Measurements from ENCODE around the gene ASXL2. TPM values are rescaled to one million over a fixed set of nuclear protein-coding genes. Genes with fewer than 3 reads are reported as not detected.

Gene ASXL2
- total RNA-seq, 4 donors from 2014 or later: 13.3 to 26.7 (median 16.8) TPM

DNA sequence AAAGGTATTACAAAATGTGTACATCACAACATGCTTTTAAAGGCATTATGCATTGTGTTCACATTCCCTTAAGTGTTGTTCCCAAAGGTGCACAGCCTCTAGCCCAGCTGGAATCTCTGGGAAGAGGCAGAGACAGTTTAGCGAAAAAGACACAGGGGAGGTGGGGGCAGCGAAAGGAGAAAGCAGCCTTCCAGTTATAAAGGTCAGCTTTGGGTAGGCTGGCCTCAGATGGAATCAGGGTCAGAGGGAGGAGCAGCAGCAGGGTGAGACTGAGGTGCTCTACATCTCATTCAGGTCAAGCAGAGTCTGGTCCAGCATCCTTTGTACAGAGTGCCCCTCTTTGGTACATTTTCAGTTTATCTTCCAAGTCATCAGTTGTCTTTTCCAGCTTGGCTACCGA is 68.6 kb downstream of the ASXL2 start:
- H3K4me3 ChIP-seq: no peak overlapping the region
- no peak overlapping the region for H3K27ac ChIP-seq
- H3K27me3 ChIP-seq: no peaks in the 10 kb centered on the region
- H3K4me1 ChIP-seq: no peaks in the 10 kb centered on the region
- WGBS, 2 donors (ENCODE audit: low coverage in 1 of 2): 86 to 95% methylated on average over 1 to 3 of the region's 3 CpGs
- no peak for ATAC-seq
- TF ChIP-seq, protein P1, sequence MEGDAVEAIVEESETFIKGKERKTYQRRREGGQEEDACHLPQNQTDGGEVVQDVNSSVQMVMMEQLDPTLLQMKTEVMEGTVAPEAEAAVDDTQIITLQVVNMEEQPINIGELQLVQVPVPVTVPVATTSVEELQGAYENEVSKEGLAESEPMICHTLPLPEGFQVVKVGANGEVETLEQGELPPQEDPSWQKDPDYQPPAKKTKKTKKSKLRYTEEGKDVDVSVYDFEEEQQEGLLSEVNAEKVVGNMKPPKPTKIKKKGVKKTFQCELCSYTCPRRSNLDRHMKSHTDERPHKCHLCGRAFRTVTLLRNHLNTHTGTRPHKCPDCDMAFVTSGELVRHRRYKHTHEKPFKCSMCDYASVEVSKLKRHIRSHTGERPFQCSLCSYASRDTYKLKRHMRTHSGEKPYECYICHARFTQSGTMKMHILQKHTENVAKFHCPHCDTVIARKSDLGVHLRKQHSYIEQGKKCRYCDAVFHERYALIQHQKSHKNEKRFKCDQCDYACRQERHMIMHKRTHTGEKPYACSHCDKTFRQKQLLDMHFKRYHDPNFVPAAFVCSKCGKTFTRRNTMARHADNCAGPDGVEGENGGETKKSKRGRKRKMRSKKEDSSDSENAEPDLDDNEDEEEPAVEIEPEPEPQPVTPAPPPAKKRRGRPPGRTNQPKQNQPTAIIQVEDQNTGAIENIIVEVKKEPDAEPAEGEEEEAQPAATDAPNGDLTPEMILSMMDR (IDR thresholded peaks at IDR 0.05): no peak
- no peak for TF ChIP-seq POLR2AphosphoS5 (IDR thresholded peaks at IDR 0.05)
- TF ChIP-seq EP300 (IDR thresholded peaks at IDR 0.05): no peak
- no peaks in the 10 kb centered on the region for H3K9me3 ChIP-seq
- peaks cover 0 to 16% of the 10 kb centered on the region in 2 donors for H3K36me3 ChIP-seq

DNA sequence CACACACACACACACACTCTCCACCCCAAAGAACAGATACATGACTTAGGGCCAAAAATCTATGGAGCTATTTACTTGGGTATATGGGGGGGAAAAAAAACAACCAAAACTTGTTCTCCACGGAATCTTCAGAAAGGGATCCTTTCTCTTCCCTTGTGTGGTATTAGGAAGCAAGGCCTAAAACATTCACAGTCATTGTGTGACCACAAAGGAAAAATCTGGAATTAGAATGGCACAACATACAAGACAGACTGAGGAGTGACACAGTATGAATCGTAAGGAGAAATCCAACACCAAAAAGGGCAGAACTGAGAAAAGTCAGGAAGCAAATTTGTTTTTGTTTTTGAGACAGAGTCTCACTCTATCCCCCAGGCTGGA is 70.3 kb downstream of the ASXL2 start:
- H3K27me3 ChIP-seq: no peaks in the 10 kb centered on the region
- peaks cover 0 to 32% of the 10 kb centered on the region in 2 donors for H3K36me3 ChIP-seq
- no peak overlapping the region for H3K4me3 ChIP-seq
- WGBS, 2 donors (ENCODE audit: low coverage in 1 of 2): 79 to 88% methylated on average over 1 to 2 of the region's 2 CpGs
- ATAC-seq: no peak
- no peak overlapping the region for H3K27ac ChIP-seq
- H3K4me1 ChIP-seq: no peaks in the 10 kb centered on the region
- H3K9me3 ChIP-seq: no peaks in the 10 kb centered on the region
- no peak for TF ChIP-seq POLR2AphosphoS5 (IDR thresholded peaks at IDR 0.05)

DNA sequence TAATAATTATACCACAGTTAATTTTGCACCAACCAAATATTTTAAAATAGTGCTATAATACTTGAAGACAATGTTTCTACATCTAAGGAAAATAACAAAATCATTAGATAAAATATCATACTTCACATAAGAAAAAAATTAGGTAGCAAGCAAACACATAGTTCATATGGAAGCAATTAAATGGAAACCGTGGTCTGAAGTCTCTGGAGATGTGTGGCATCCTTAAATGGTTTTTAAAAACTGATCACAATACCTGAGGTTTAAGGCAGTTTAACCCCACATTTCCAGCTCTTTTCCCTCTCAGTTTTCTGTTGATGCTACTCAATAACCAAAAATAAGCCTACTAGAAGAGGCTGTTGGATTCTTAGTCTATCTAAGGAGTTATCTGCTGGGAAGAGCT is 71.3 kb downstream of the ASXL2 start:
- peaks cover 0 to 39% of the 10 kb centered on the region in 2 donors for H3K36me3 ChIP-seq
- H3K9me3 ChIP-seq: no peaks in the 10 kb centered on the region
- WGBS, 2 donors (ENCODE audit: low coverage in 1 of 2): 69 to 87% methylated on average over 1 of the region's 1 CpG
- H3K27me3 ChIP-seq: no peaks in the 10 kb centered on the region
- ATAC-seq: no peak
- H3K4me1 ChIP-seq: no peaks in the 10 kb centered on the region
- H3K4me3 ChIP-seq: no peak overlapping the region
- TF ChIP-seq, protein P1 (IDR thresholded peaks at IDR 0.05): no peak
- TF ChIP-seq POLR2AphosphoS5 (IDR thresholded peaks at IDR 0.05) (no peak), POLR2A (IDR thresholded peaks at IDR 0.05) (no peak), EP300 (IDR thresholded peaks at IDR 0.05) (no peak)
- no peak overlapping the region for H3K27ac ChIP-seq

DNA sequence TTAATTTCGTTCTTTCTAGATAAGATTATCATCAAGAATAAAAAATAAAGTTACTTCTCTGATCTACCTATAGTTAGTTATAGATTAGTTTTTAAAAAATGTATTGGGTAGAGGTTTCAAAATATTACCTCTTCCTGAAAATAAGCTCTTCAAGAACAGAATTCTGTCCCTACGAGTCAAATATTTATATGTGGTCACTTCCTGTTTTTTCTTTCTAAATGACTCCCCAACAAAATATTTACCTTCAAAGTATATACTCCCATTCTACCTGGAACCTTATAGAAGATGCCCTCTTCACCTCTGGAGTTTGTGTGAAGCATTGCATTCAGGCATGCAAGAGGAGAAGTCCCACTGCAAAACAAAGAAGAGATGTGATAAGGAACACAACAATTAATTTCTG is 72.3 kb downstream of the ASXL2 start:
- H3K9me3 ChIP-seq: no peaks in the 10 kb centered on the region
- H3K27ac ChIP-seq: no peak overlapping the region
- H3K36me3 ChIP-seq: peaks cover 0 to 42% of the 10 kb centered on the region in 2 donors
- ATAC-seq: no peak
- no peaks in the 10 kb centered on the region for H3K27me3 ChIP-seq
- WGBS, 2 donors (ENCODE audit: low coverage in 1 of 2): 76 to 89% methylated on average over 2 of the region's 2 CpGs
- H3K4me1 ChIP-seq: no peaks in the 10 kb centered on the region
- TF ChIP-seq, protein P1 (IDR thresholded peaks at IDR 0.05): no peak
- TF ChIP-seq POLR2AphosphoS5 (IDR thresholded peaks at IDR 0.05): no peak
- no peak for TF ChIP-seq POLR2A (IDR thresholded peaks at IDR 0.05)
- no peak for TF ChIP-seq EP300 (IDR thresholded peaks at IDR 0.05)
- H3K4me3 ChIP-seq: no peak overlapping the region

DNA sequence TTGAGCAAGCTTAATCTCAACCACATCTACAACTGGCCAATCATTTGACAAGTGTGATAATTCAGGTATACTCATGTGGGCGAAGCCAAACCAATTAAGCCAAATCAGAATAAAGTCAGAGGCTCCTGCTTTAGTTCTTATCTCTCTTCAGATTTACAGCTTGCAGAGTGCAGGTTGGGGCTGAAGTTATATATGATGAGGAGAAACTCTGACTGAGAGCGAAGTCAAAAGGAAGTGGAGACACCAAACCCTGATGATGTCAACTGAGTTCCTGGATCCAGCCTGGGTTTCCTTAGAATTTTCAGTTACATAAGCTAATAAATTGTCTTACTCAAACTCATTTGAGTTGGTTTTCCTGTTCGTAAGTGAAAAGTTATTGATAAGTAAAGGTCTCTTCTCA is 73.9 kb downstream of the ASXL2 start:
- H3K9me3 ChIP-seq: no peaks in the 10 kb centered on the region
- peaks cover 0 to 51% of the 10 kb centered on the region in 2 donors for H3K36me3 ChIP-seq
- H3K27ac ChIP-seq: no peak overlapping the region
- no peaks in the 10 kb centered on the region for H3K27me3 ChIP-seq
- no peak for ATAC-seq
- TF ChIP-seq EP300 (IDR thresholded peaks at IDR 0.05) (no peak), POLR2A (IDR thresholded peaks at IDR 0.05) (no peak), POLR2AphosphoS5 (IDR thresholded peaks at IDR 0.05) (no peak)
- TF ChIP-seq, protein P1 (IDR thresholded peaks at IDR 0.05): no peak
- 95 to 100% methylated on average over 3 of the region's 3 CpGs for WGBS, 2 donors (ENCODE audit: low coverage in 1 of 2)
- no peaks in the 10 kb centered on the region for H3K4me1 ChIP-seq
- no peak overlapping the region for H3K4me3 ChIP-seq

Measured in gastroesophageal sphincter (tissue), 4 donors.